Tibial artery (tissue), 4 donors: ENCODE measurements around the gene GPS2.

Source experiments
- DNase-seq, 2 donors: peaks; one replicate each; pipeline ENCODE4 v3.0.0-alpha.2; 2019
- H3K27ac ChIP-seq, 2 donors: fragments of 200-600 bp; sonication (generic) in 1 of 2; 1 replicate in 1 of 2; 2 replicates in 1 of 2; pipeline ENCODE4 v1.5.1; 2018 to 2019; ENCODE audit warnings: mild to moderate bottlenecking in 1 of 2
- H3K27me3 ChIP-seq, 2 donors: fragments of 200-600 bp; sonication (generic) in 1 of 2; one replicate each; pipeline versions ENCODE4 v1.5.1 to v1.6.0; 2016 to 2019
- H3K36me3 ChIP-seq, 3 donors: fragments of 200-600 bp; sonication (generic) in 2 of 3; one replicate each; pipeline ENCODE4 v1.5.1; 2016 to 2019; ENCODE audit warnings: mild to moderate bottlenecking in 2 of 3
- H3K4me1 ChIP-seq, 4 donors: fragments of 200-600 bp; sonication (generic) in 2 of 4; 1 replicate in 3 of 4; 2 replicates in 1 of 4; pipeline ENCODE4 v1.5.1; 2016 to 2019
- H3K4me3 ChIP-seq, 2 donors: fragments of 200-600 bp; sonication (generic) in 1 of 2; 1 replicate in 1 of 2; 2 replicates in 1 of 2; pipeline ENCODE4 v1.5.1; 2018 to 2019; ENCODE audit warnings: mild to moderate bottlenecking in 2 of 2
- H3K9me3 ChIP-seq, 3 donors: fragments of 200-600 bp; sonication (generic) in 1 of 3; one replicate each; pipeline ENCODE4 v1.5.1; 2016 to 2019
- CTCF ChIP-seq, 2 experiments: fragments of 200-600 bp in 1 of 2; fragments of 450-650 bp in 1 of 2; IDR thresholded peaks; one replicate each; pipeline ENCODE4 v1.5.1; 2017 to 2019; ENCODE audit warnings: antibody characterized with exemption in 2 of 2, mild to moderate bottlenecking in 1 of 2, moderate library complexity in 1 of 2
- intact Hi-C: fragments of 100-400 bp; cut with DNase I; formaldehyde crosslinking; loops from one replicate; pipeline ENCODE4 v1.15.0; 2023; ENCODE audit warnings: low total_unique reads

The GPS2 gene, protein sequence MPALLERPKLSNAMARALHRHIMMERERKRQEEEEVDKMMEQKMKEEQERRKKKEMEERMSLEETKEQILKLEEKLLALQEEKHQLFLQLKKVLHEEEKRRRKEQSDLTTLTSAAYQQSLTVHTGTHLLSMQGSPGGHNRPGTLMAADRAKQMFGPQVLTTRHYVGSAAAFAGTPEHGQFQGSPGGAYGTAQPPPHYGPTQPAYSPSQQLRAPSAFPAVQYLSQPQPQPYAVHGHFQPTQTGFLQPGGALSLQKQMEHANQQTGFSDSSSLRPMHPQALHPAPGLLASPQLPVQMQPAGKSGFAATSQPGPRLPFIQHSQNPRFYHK

GRCh38 chr17:7314719-7315569 lies at the start of gene GPS2:
Gene GPS2 (minus strand): TSS chr17:7315360. CDS start chr17:7315052, 308 bp downstream.
- Histone ChIP-seq H3K36me3 (peaks cover 41 to 75% (median 64%) of the 10 kb centered on the region in 3 donors), H3K27me3 (no peaks in the 10 kb centered on the region), H3K27ac (peak within 1 kb of the TSS; percentile 89 to 92), H3K4me3 (peak within 1 kb of the TSS; percentile 77 to 78), H3K9me3 (no peaks in the 10 kb centered on the region), H3K4me1 (peaks cover 0 to 49% (median 35%) of the 10 kb centered on the region in 4 donors)
- DNase-seq: peak; percentile 91 to 95
- intact Hi-C loops: no loop called here
- no peak for TF ChIP-seq CTCF (IDR thresholded peaks at IDR 0.05)

GRCh38 chr17:7363311-7363710 lies 48.2 kb upstream of the GPS2 start:
- no peak for DNase-seq
- no peaks in the 10 kb centered on the region for H3K9me3 ChIP-seq
- H3K27me3 ChIP-seq: peaks cover 0 to 3% of the 10 kb centered on the region in 2 donors
- no peaks in the 10 kb centered on the region for H3K4me1 ChIP-seq
- no peaks in the 10 kb centered on the region for H3K36me3 ChIP-seq
- intact Hi-C loops: no loop called here
- no peak overlapping the region for H3K27ac ChIP-seq
- TF ChIP-seq CTCF (IDR thresholded peaks at IDR 0.05): no peak
- no peak overlapping the region for H3K4me3 ChIP-seq

DNA sequence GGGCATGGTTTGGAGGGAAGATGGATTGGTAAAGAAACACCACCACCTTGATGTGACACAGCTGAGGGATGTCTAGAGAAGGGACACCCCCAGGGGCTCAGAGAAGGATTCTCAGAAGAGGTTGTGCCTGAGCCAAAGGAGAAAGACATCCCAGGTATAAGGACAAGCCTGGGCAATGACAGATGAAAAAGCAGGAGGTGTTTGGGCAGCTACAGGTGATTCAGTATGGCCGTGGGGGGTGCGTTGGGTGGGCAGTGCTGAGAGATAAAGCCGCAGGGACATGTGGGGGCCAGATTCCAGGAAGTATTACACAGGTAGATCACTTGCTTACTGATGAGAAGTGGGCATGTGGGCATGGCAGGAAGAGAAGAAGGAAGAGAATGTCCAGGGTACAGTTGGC lies 46.7 kb upstream of the GPS2 start:
- Histone ChIP-seq H3K27ac (no peak overlapping the region), H3K4me3 (no peak overlapping the region), H3K9me3 (no peaks in the 10 kb centered on the region), H3K27me3 (peaks cover 0 to 3% of the 10 kb centered on the region in 2 donors), H3K4me1 (peaks cover 0 to under 1% (median 0%) of the 10 kb centered on the region in 4 donors), H3K36me3 (no peaks in the 10 kb centered on the region)
- DNase-seq: no peak
- intact Hi-C loops: no loop called here
- no peak for TF ChIP-seq CTCF (IDR thresholded peaks at IDR 0.05)

DNA sequence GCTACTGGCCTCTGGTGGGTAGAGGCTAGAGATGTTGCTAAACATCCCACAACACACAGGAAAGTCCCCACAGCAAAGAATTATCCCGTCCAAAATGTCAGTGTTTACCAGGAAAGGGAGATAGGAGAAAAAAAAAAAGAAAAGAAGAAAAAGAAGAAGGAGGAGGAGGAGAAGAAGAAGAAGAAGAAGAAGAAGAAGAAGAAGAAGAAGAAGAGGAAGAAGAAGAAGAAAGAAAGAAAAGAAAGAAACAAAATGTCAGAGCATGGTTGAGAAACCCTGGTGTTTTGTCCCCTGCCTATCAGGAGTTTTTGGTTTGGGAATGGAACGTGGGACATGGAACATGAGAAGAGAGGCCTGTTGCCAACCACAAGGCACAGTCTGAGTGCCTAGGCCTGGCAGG lies 42.2 kb upstream of the GPS2 start:
- DNase-seq: no peak
- Histone ChIP-seq H3K9me3 (no peaks in the 10 kb centered on the region), H3K27me3 (peaks cover 0 to 3% of the 10 kb centered on the region in 2 donors), H3K4me1 (peaks cover 0 to 42% (median 30%) of the 10 kb centered on the region in 4 donors), H3K27ac (no peak overlapping the region), H3K36me3 (no peaks in the 10 kb centered on the region), H3K4me3 (no peak overlapping the region)
- TF ChIP-seq CTCF (IDR thresholded peaks at IDR 0.05): no peak
- intact Hi-C loops: no loop called here

DNA sequence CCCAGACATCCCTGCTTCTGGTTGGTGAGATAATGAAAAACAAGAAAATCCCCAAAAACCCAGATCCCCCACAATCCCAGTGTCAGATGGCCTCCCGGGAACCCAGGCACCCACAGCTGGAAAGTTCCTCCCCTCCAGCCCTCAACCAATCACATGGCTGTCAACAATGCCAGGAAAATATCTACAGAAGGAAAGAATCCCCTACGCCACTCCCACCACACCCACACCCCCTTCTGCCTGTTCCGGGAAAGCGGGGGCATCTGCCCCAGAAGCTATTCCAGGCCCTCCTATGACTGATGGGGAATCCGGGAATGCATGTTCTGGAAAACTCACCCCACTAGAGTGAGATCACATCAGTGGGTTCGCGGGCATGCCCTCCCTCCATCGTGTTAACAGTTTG lies 41.6 kb upstream of the GPS2 start:
- H3K4me3 ChIP-seq: no peak overlapping the region
- DNase-seq: no peak
- no peaks in the 10 kb centered on the region for H3K27me3 ChIP-seq
- peaks cover 0 to 43% (median 31%) of the 10 kb centered on the region in 4 donors for H3K4me1 ChIP-seq
- intact Hi-C loops: no loop called here
- TF ChIP-seq CTCF (IDR thresholded peaks at IDR 0.05): no peak
- no peaks in the 10 kb centered on the region for H3K36me3 ChIP-seq
- no peaks in the 10 kb centered on the region for H3K9me3 ChIP-seq
- H3K27ac ChIP-seq: peak overlapping the region in 1 of 2 donors; percentile 29
